Measurements from ENCODE around the gene SEMA4A. TPM values are rescaled to one million over a fixed set of nuclear protein-coding genes. Genes with fewer than 3 reads are reported as not detected.
"Not testable (repeated sequence)": the region's sequence is repeated elsewhere in the genome, so short reads cannot be mapped to it uniquely, and the experiment has no call there.

The SEMA4A gene
- total and polyA plus RNA-seq, 9 donors, result 1.5 to 5.4 (median 3.2) TPM

GRCh38 chr1:156112276-156113137, 40.9 kb upstream of the SEMA4A start:
- H3K4me3 ChIP-seq (ENCODE audit: low read length), result no peak overlapping the region
- H3K27ac ChIP-seq (ENCODE audit: low read length), result peak overlapping the region; percentile 98
- no peaks in the 10 kb centered on the region for H3K27me3 ChIP-seq (ENCODE audit: control insufficient read depth, insufficient read depth, low read length)
- DNase-seq, result peak; percentile 71
- peaks cover 50% of the 10 kb centered on the region for H3K4me1 ChIP-seq (ENCODE audit: control insufficient read depth, insufficient read depth, low read length)
- H3K36me3 ChIP-seq (ENCODE audit: control insufficient read depth, insufficient read depth, low read length), result peaks cover 4% of the 10 kb centered on the region
- 70% methylated on average over 4 of the region's 10 CpGs for WGBS (ENCODE audit: insufficient coverage)
- no peaks in the 10 kb centered on the region for H3K9me3 ChIP-seq (replicated peaks; ENCODE audit: control insufficient read depth, low read depth, low read length)

- peak; percentile 76 for DNase-seq
- no peaks in the 10 kb centered on the region for H3K27me3 ChIP-seq (ENCODE audit: control insufficient read depth, insufficient read depth, low read length)
- H3K36me3 ChIP-seq (ENCODE audit: control insufficient read depth, insufficient read depth, low read length), result peaks cover 12% of the 10 kb centered on the region
- peaks cover 58% of the 10 kb centered on the region for H3K4me1 ChIP-seq (ENCODE audit: control insufficient read depth, insufficient read depth, low read length)
- H3K9me3 ChIP-seq (replicated peaks; ENCODE audit: control insufficient read depth, low read depth, low read length), result no peaks in the 10 kb centered on the region
- no peak overlapping the region for H3K4me3 ChIP-seq (ENCODE audit: low read length)
- 25% methylated on average over 1 of the region's 4 CpGs for WGBS (ENCODE audit: insufficient coverage)
- H3K27ac ChIP-seq (ENCODE audit: low read length), result peak overlapping the region; percentile 98
Measured at GRCh38 chr1:156113282-156113950, 40.0 kb upstream of the SEMA4A start.

- Histone ChIP-seq H3K4me3 (ENCODE audit: low read length) (peak within 1 kb of the TSS; percentile 100), H3K27ac (ENCODE audit: low read length) (peak within 1 kb of the TSS; percentile 98), H3K9me3 (replicated peaks; ENCODE audit: control insufficient read depth, low read depth, low read length) (no peaks in the 10 kb centered on the region), H3K4me1 (ENCODE audit: control insufficient read depth, insufficient read depth, low read length) (peaks cover 66% of the 10 kb centered on the region), H3K36me3 (ENCODE audit: control insufficient read depth, insufficient read depth, low read length) (peaks cover 16% of the 10 kb centered on the region), H3K27me3 (ENCODE audit: control insufficient read depth, insufficient read depth, low read length) (no peaks in the 10 kb centered on the region)
- under 1% methylated on average over 27 of the region's 37 CpGs for WGBS (ENCODE audit: insufficient coverage)
- peak; percentile 97 for DNase-seq
Measured at GRCh38 chr1:156114101-156114918, 39.1 kb upstream of the SEMA4A start, which contains the start of gene LMNA. TSS of gene LMNA (plus strand) at chr1:156114711. CDS start at chr1:156114919, 208 bp downstream.

DNA sequence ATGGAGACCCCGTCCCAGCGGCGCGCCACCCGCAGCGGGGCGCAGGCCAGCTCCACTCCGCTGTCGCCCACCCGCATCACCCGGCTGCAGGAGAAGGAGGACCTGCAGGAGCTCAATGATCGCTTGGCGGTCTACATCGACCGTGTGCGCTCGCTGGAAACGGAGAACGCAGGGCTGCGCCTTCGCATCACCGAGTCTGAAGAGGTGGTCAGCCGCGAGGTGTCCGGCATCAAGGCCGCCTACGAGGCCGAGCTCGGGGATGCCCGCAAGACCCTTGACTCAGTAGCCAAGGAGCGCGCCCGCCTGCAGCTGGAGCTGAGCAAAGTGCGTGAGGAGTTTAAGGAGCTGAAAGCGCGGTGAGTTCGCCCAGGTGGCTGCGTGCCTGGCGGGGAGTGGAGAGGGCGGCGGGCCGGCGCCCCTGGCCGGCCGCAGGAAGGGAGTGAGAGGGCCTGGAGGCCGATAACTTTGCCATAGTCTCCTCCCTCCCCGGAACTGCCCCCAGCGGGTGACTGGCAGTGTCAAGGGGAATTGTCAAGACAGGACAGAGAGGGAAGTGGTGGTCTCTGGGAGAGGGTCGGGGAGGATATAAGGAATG, 38.4 kb upstream of the SEMA4A start:
- Histone ChIP-seq H3K36me3 (ENCODE audit: control insufficient read depth, insufficient read depth, low read length) (peaks cover 22% of the 10 kb centered on the region), H3K4me3 (ENCODE audit: low read length) (peak overlapping the region; percentile 100), H3K9me3 (replicated peaks; ENCODE audit: control insufficient read depth, low read depth, low read length) (no peaks in the 10 kb centered on the region), H3K27ac (ENCODE audit: low read length) (peak overlapping the region; percentile 98), H3K27me3 (ENCODE audit: control insufficient read depth, insufficient read depth, low read length) (no peaks in the 10 kb centered on the region), H3K4me1 (ENCODE audit: control insufficient read depth, insufficient read depth, low read length) (peaks cover 73% of the 10 kb centered on the region)
- WGBS (ENCODE audit: insufficient coverage), result under 1% methylated on average over 44 of the region's 49 CpGs
- DNase-seq, result no peak

DNA sequence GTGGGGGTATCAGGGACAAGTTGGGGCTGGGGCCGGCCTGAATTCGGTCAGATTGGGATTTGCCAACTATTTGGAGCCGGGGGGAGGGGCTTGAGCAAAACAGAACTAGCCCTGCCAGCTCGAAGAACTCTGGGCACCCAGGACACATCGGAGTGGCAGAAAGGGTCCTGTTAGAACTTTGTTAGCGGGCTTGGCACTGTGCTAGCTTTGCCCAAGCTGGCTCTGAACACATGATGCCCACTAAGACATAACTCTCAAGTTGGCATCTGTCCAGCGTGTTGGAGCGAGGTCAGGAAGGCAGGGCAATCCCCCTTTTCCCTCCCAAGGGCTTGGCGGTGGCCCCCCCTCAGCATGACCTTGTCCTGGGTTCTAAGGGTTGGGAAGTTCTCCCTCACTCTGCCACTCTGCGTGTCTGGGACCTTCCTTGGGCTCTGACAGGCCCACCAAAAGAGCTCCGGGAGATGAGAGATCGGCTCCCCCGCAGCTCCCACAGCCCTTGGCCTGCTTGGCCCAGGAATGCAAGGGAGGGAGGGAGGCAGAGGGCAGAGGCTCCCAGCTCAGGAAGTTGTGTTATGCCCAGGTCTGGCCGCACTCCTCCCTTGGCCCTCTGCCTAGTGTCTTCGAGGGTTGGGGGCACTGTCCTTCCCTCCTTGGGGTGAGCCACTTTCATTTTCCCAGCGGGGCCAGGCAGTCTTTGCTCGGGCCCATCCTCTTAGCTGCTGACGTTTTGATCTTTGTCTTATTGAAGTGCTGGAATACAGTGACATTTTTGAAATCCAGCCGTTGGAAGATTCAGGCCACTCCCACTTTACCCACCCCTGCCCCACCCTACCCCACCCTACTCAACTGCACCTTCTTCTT, 37.6 kb upstream of the SEMA4A start:
- Histone ChIP-seq H3K36me3 (ENCODE audit: control insufficient read depth, insufficient read depth, low read length) (peaks cover 29% of the 10 kb centered on the region), H3K4me1 (ENCODE audit: control insufficient read depth, insufficient read depth, low read length) (peaks cover 80% of the 10 kb centered on the region), H3K9me3 (replicated peaks; ENCODE audit: control insufficient read depth, low read depth, low read length) (no peaks in the 10 kb centered on the region), H3K4me3 (ENCODE audit: low read length) (peak overlapping the region; percentile 100), H3K27ac (ENCODE audit: low read length) (peak overlapping the region; percentile 98), H3K27me3 (ENCODE audit: control insufficient read depth, insufficient read depth, low read length) (no peaks in the 10 kb centered on the region)
- peak; percentile 80 for DNase-seq
- WGBS (ENCODE audit: insufficient coverage), result 0% methylated on average over 8 of the region's 19 CpGs

DNA sequence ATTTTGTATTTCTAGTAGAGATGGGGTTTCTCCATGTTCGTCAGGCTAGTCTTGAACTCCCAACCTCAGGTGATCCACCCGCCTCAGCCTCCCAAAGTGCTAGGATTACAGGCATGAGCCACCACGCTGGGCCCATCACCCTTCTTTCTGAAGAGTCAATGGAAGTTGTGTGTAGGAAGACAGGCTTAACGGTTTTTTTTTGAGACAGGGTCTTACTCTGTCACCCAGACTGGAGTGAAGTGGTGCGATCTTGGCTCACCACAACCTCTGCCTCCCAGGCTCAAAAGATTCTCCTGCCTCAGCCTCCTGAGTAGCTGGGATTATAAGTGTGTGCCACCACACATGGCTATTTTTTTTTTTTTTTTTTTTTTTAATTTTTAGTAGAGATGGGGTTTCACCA, 36.7 kb upstream of the SEMA4A start:
- peaks cover 80% of the 10 kb centered on the region for H3K4me1 ChIP-seq (ENCODE audit: control insufficient read depth, insufficient read depth, low read length)
- not testable (repeated sequence) for DNase-seq

GRCh38 chr1:156117414-156118176, 35.8 kb upstream of the SEMA4A start:
- Histone ChIP-seq H3K4me3 (ENCODE audit: low read length) (peak overlapping the region; percentile 100), H3K27ac (ENCODE audit: low read length) (peak overlapping the region; percentile 98), H3K27me3 (ENCODE audit: control insufficient read depth, insufficient read depth, low read length) (no peaks in the 10 kb centered on the region), H3K36me3 (ENCODE audit: control insufficient read depth, insufficient read depth, low read length) (peaks cover 34% of the 10 kb centered on the region), H3K9me3 (replicated peaks; ENCODE audit: control insufficient read depth, low read depth, low read length) (no peaks in the 10 kb centered on the region), H3K4me1 (ENCODE audit: control insufficient read depth, insufficient read depth, low read length) (peaks cover 80% of the 10 kb centered on the region)
- DNase-seq, result no peak
- 62% methylated on average over 7 of the region's 13 CpGs for WGBS (ENCODE audit: insufficient coverage)

More for the DNA sequence above, 36.7 kb upstream of the SEMA4A start:
- H3K9me3 ChIP-seq (replicated peaks; ENCODE audit: control insufficient read depth, low read depth, low read length); H3K27me3 ChIP-seq (ENCODE audit: control insufficient read depth, insufficient read depth, low read length): not testable (repeated sequence)
- peak overlapping the region; percentile 100 for H3K4me3 ChIP-seq (ENCODE audit: low read length)
- H3K36me3 ChIP-seq (ENCODE audit: control insufficient read depth, insufficient read depth, low read length), result peaks cover 34% of the 10 kb centered on the region
- peak overlapping the region; percentile 98 for H3K27ac ChIP-seq (ENCODE audit: low read length)
- no CpG with 5 or more reads among the region's 5 CpGs for WGBS (ENCODE audit: insufficient coverage)

- Histone ChIP-seq H3K4me1 (ENCODE audit: control insufficient read depth, insufficient read depth, low read length) (peaks cover 80% of the 10 kb centered on the region), H3K4me3 (ENCODE audit: low read length) (peak overlapping the region; percentile 100), H3K27ac (ENCODE audit: low read length) (peak overlapping the region; percentile 98), H3K9me3 (replicated peaks; ENCODE audit: control insufficient read depth, low read depth, low read length) (no peaks in the 10 kb centered on the region), H3K36me3 (ENCODE audit: control insufficient read depth, insufficient read depth, low read length) (peaks cover 34% of the 10 kb centered on the region), H3K27me3 (ENCODE audit: control insufficient read depth, insufficient read depth, low read length) (no peaks in the 10 kb centered on the region)
- peak; percentile 80 for DNase-seq
- 73% methylated on average over 2 of the region's 8 CpGs for WGBS (ENCODE audit: insufficient coverage)
Measured at GRCh38 chr1:156118177-156118868, 35.1 kb upstream of the SEMA4A start.
